Testis (tissue), 3 donors: ENCODE results near the gene OTOA. TPM values are rescaled to one million over a fixed set of nuclear protein-coding genes. Genes with fewer than 3 reads are reported as not detected.

Experiments
- DNase-seq: peaks from one replicate; pipeline ENCODE4 v3.0.0-alpha.2; 2019
- H3K27ac ChIP-seq, 2 donors: fragments of 200-600 bp; sonication (generic); one replicate each; pipeline ENCODE4 v1.5.1; 2019
- H3K27me3 ChIP-seq: fragments of 200-600 bp; sonication (generic); one replicate; pipeline ENCODE4 v1.5.1; 2019
- H3K36me3 ChIP-seq: fragments of 200-600 bp; sonication (generic); one replicate; pipeline ENCODE4 v1.5.1; 2017; ENCODE audit warnings: low read depth; ENCODE audit errors: missing control alignments
- H3K4me1 ChIP-seq: fragments of 200-600 bp; sonication (generic); one replicate; pipeline ENCODE4 v1.5.1; 2019
- H3K4me3 ChIP-seq, 2 donors: fragments of 200-600 bp; sonication (generic); one replicate each; pipeline ENCODE4 v1.5.1; 2017 to 2019
- H3K9me3 ChIP-seq: fragments of 200-600 bp; sonication (generic); one replicate; pipeline ENCODE4 v1.5.1; 2017
- POLR2A ChIP-seq: fragments of 450-650 bp; IDR thresholded peaks from one replicate; pipeline ENCODE4 v1.6.1; 2017; ENCODE audit warnings: antibody characterized with exemption, mild to moderate bottlenecking, moderate library complexity
- WGBS, 2 donors: methylation state at CpG; one replicate each; pipeline ENCODE4 v1.1.5; 2018; 5-methylcytosine and 5-hydroxymethylcytosine counted together
- intact Hi-C: fragments of 100-400 bp; cut with DNase I; formaldehyde crosslinking; loops from one replicate; pipeline ENCODE4 v1.15.1; 2023; ENCODE audit warnings: low total_unique reads
- polyA plus RNA-seq: library from polyadenylated mRNA; stranded (reverse); fragments of 350-450 nt; fragmentation: Illumina TruSeq; extraction: RNeasy Lipid Tissue Mini Kit (QIAGEN cat#74804); gene quantifications from one replicate; pipeline ENCODE4 v1.2.3, GENCODE V29; 2014; ENCODE audit warnings: low read depth, low replicate concordance; ENCODE audit not compliant: insufficient read depth
- total RNA-seq, 2 donors: library from RNA; depleted of rRNA; stranded (reverse); fragments of >200 nt; gene quantifications; one replicate each; pipeline ENCODE4 v1.2.3, GENCODE V29; 2016
- TF ChIP-seq, protein P1 (sequence below), 3 experiments: fragments of 450-650 bp in 2 of 3; fragments of 200-600 bp in 1 of 3; sonication (generic) in 1 of 3; IDR thresholded peaks; one replicate each; pipeline ENCODE4 v1.5.1; 2016 to 2019; ENCODE audit warnings: antibody characterized with exemption in 3 of 3, mild to moderate bottlenecking in 2 of 3, moderate library complexity in 1 of 3

The OTOA gene
- total and polyA plus RNA-seq, 3 donors from 2014 or later: 6.5 to 19.7 (median 11.2) TPM

DNA sequence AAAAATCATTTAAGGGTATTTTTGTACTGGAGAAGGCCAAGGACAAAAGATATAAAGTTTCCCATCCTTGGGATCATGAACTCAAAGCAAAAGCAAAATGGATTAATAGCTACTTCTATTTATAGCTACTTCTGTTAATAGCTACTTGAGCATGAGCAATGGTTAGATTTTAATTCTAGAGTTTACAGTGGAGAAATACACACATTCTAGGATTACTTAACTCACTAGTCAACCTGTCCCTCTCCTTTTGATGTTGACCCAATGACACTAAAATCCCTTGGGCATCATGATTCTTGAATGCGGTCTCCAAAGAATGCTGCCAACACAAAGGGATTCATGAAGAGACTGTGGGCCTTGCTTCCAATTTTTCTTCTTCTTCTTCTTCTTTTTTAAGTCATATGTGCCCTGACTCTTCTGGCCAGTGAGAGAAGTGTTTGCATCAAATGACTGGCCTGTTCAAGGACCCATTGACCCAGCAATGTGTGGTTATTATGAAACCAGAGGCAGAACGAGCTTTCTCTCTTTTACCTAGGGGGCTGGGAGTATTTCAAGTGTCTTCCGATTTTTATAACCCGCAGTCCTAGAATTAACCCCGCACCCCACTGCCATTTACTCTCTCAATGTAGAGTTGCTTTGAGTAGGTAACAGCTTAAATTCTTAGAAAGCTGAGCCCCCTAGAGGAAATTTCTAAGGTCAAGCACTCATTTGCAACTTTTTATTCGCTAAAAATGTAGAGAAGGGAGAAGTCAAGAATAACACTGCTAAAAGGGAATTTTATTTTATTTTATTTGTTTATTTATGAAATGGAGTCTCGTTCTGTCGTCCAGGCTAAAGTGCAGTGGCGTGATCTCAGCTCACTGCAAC, 34.6 kb downstream of the OTOA start:
- no peaks in the 10 kb centered on the region for H3K36me3 ChIP-seq
- no peak overlapping the region for H3K27ac ChIP-seq
- no peaks in the 10 kb centered on the region for H3K9me3 ChIP-seq
- H3K27me3 ChIP-seq: no peaks in the 10 kb centered on the region
- H3K4me1 ChIP-seq: no peaks in the 10 kb centered on the region
- TF ChIP-seq, protein P1, sequence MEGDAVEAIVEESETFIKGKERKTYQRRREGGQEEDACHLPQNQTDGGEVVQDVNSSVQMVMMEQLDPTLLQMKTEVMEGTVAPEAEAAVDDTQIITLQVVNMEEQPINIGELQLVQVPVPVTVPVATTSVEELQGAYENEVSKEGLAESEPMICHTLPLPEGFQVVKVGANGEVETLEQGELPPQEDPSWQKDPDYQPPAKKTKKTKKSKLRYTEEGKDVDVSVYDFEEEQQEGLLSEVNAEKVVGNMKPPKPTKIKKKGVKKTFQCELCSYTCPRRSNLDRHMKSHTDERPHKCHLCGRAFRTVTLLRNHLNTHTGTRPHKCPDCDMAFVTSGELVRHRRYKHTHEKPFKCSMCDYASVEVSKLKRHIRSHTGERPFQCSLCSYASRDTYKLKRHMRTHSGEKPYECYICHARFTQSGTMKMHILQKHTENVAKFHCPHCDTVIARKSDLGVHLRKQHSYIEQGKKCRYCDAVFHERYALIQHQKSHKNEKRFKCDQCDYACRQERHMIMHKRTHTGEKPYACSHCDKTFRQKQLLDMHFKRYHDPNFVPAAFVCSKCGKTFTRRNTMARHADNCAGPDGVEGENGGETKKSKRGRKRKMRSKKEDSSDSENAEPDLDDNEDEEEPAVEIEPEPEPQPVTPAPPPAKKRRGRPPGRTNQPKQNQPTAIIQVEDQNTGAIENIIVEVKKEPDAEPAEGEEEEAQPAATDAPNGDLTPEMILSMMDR (IDR thresholded peaks at IDR 0.05): no peak
- intact Hi-C loops: no loop called here
- no peak overlapping the region for H3K4me3 ChIP-seq
- WGBS, 2 donors: 79 to 80% methylated on average over 9 of the region's 9 CpGs
- no peak for DNase-seq

DNA sequence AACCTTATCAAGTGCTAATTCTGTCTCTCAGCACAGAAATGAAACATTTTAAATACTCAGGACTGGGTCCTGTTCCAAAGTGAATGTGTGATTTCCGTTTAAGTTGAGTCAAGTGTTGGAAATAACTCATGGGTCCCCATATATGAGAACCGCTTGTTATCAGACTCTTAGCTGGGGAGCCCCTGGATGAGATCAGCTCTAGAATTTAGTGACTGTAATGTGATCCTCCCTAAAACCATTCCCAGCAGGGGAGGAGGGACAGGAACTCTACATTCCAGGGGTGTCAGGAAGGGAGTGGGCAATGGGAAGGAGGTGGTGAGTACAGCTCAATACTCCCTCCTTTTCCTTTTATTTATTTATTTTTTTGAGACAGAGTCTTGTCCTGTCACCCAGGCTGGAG, 37.5 kb downstream of the OTOA start:
- H3K27ac ChIP-seq: no peak overlapping the region
- intact Hi-C loops: no loop called here
- WGBS, 2 donors: 26 to 39% methylated on average over 2 of the region's 2 CpGs
- TF ChIP-seq, protein P1 (IDR thresholded peaks at IDR 0.05): no peak
- no peak for TF ChIP-seq POLR2A
- H3K27me3 ChIP-seq: no peaks in the 10 kb centered on the region
- H3K4me3 ChIP-seq: no peak overlapping the region
- H3K9me3 ChIP-seq: no peaks in the 10 kb centered on the region
- no peaks in the 10 kb centered on the region for H3K36me3 ChIP-seq
- DNase-seq: no peak
- H3K4me1 ChIP-seq: no peaks in the 10 kb centered on the region

DNA sequence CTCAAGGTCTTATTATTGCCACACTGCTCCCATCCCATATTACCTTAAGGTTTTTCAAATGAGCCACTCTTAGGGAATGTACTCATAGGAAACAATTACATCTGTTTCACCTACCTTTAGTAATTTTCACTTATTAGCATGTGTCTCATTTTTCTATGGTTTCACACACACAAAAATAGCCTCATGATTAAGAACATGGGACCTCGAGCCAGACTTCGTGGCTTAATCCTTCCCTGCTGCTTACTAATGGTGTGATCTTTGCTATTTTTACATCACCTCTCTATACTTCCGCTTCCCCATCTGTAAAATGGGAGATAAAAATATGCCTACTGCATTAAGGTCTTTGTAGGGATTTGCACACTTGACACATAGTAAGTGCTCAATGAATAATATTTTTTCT, 38.5 kb downstream of the OTOA start:
- Histone ChIP-seq H3K27me3 (no peaks in the 10 kb centered on the region), H3K27ac (no peak overlapping the region), H3K4me3 (no peak overlapping the region), H3K36me3 (no peaks in the 10 kb centered on the region), H3K4me1 (no peaks in the 10 kb centered on the region), H3K9me3 (no peaks in the 10 kb centered on the region)
- 83 to 89% methylated on average over 3 of the region's 3 CpGs for WGBS, 2 donors
- no peak for TF ChIP-seq POLR2A
- TF ChIP-seq, protein P1 (IDR thresholded peaks at IDR 0.05): no peak
- intact Hi-C loops: no loop called here
- no peak for DNase-seq

DNA sequence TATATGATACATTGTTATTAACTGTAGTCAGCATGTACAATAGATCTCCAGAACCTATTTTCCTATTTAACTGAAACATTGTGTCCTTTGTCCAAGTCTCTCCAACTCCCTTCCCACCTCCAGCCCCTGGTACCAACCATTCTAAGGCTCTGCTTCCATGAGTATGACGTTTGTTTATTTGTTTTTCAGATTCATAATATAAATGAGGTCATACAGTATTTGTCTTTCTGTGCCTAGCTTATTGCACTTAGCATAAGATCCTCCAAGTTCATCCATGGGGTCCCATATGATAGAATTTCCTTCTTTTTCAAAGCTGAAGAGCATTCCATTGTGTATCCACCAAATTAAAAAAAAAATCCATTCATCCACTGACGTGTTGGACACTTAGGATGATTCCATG, 39.4 kb downstream of the OTOA start:
- TF ChIP-seq POLR2A: no peak
- TF ChIP-seq, protein P1 (IDR thresholded peaks at IDR 0.05): no peak
- Histone ChIP-seq H3K36me3 (no peaks in the 10 kb centered on the region), H3K27me3 (no peaks in the 10 kb centered on the region), H3K4me3 (no peak overlapping the region), H3K9me3 (no peaks in the 10 kb centered on the region), H3K4me1 (no peaks in the 10 kb centered on the region), H3K27ac (no peak overlapping the region)
- WGBS, 2 donors: 47 to 49% methylated on average over 2 of the region's 2 CpGs
- intact Hi-C loops: no loop called here
- no peak for DNase-seq
